Skeletal muscle tissue (tissue), 4 donors: ENCODE data around the gene C1QTNF8. TPM values are rescaled to one million over a fixed set of nuclear protein-coding genes. Genes with fewer than 3 reads are reported as not detected.

Experiments used
- H3K27ac ChIP-seq: one replicate; pipeline ENCODE4 v1.7.0; 2013; ENCODE audit warnings: mild to moderate bottlenecking, low read depth, low read length, inconsistent platforms
- H3K27me3 ChIP-seq, 3 donors: one replicate each; pipeline ENCODE4 v1.7.0; 2013; ENCODE audit warnings: low read length in 3 of 3; ENCODE audit not compliant: control insufficient read depth in 3 of 3, insufficient read depth in 3 of 3
- H3K36me3 ChIP-seq, 3 donors: one replicate each; pipeline ENCODE4 v1.7.0; 2013; ENCODE audit warnings: low read length in 3 of 3; ENCODE audit not compliant: control insufficient read depth in 3 of 3, insufficient read depth in 3 of 3
- H3K4me1 ChIP-seq, 3 donors: one replicate each; pipeline ENCODE4 v1.7.0; 2013; ENCODE audit warnings: low read length in 3 of 3, mild to moderate bottlenecking in 3 of 3; ENCODE audit not compliant: control insufficient read depth in 3 of 3, insufficient read depth in 3 of 3
- H3K4me3 ChIP-seq, 3 donors: one replicate each; pipeline ENCODE4 v1.7.0; 2013; ENCODE audit warnings: low read length in 3 of 3
- H3K9ac ChIP-seq, 3 donors: one replicate each; pipeline ENCODE4 v1.7.0; 2013; ENCODE audit warnings: low read length in 3 of 3, mild to moderate bottlenecking in 3 of 3, moderate library complexity in 2 of 3, low read depth in 1 of 3
- H3K9me3 ChIP-seq, 3 donors: one replicate each; pipeline ENCODE4 v1.7.0; 2013; ENCODE audit warnings: low read length in 3 of 3; ENCODE audit not compliant: control insufficient read depth in 3 of 3
- total RNA-seq: library from RNA; depleted of rRNA; stranded (reverse); fragments of >200 nt; gene quantifications from one replicate; pipeline ENCODE4 v1.2.3, GENCODE V29; 2014
- donor health status: Osteomylitis.

The C1QTNF8 gene
- total RNA-seq, 1 donor from 2014 or later: not detected

GRCh38 chr16:1049113-1049975, 46.7 kb downstream of the C1QTNF8 start:
- Histone ChIP-seq H3K27ac (no peak overlapping the region), H3K9ac (no peak overlapping the region), H3K4me3 (no peak overlapping the region), H3K9me3 (no peaks in the 10 kb centered on the region), H3K4me1 (peaks cover 0 to 9% (median 5%) of the 10 kb centered on the region in 3 donors), H3K36me3 (no peaks in the 10 kb centered on the region), H3K27me3 (peaks cover 54 to 71% (median 61%) of the 10 kb centered on the region in 3 donors)

GRCh38 chr16:1048442-1049112, 47.5 kb downstream of the C1QTNF8 start:
- Histone ChIP-seq H3K4me3 (no peak overlapping the region), H3K27ac (no peak overlapping the region)

GRCh38 chr16:1047801-1048200, 48.2 kb downstream of the C1QTNF8 start:
- no peaks in the 10 kb centered on the region for H3K9me3 ChIP-seq
- H3K27ac ChIP-seq: no peak overlapping the region
- no peak overlapping the region for H3K4me3 ChIP-seq
- H3K9ac ChIP-seq: no peak overlapping the region
- no peaks in the 10 kb centered on the region for H3K36me3 ChIP-seq
- peaks cover 51 to 71% (median 61%) of the 10 kb centered on the region in 3 donors for H3K27me3 ChIP-seq
- peaks cover 0 to 9% (median 5%) of the 10 kb centered on the region in 3 donors for H3K4me1 ChIP-seq

More at GRCh38 chr16:1048442-1049112, 47.5 kb downstream of the C1QTNF8 start:
- H3K9ac ChIP-seq: no peak overlapping the region
- H3K27me3 ChIP-seq: peaks cover 55 to 69% (median 62%) of the 10 kb centered on the region in 3 donors
- no peaks in the 10 kb centered on the region for H3K36me3 ChIP-seq
- peaks cover 0 to 9% (median 5%) of the 10 kb centered on the region in 3 donors for H3K4me1 ChIP-seq
- H3K9me3 ChIP-seq: no peaks in the 10 kb centered on the region

- peaks cover 0 to 2% (median 0%) of the 10 kb centered on the region in 3 donors for H3K9me3 ChIP-seq
- H3K4me1 ChIP-seq: peaks cover 0 to 9% (median 5%) of the 10 kb centered on the region in 3 donors
- peaks cover 51 to 72% (median 61%) of the 10 kb centered on the region in 3 donors for H3K27me3 ChIP-seq
- H3K9ac ChIP-seq: no peak overlapping the region
- H3K4me3 ChIP-seq: no peak overlapping the region
- no peaks in the 10 kb centered on the region for H3K36me3 ChIP-seq
- no peak overlapping the region for H3K27ac ChIP-seq
These were observed 48.9 kb downstream of the C1QTNF8 start for GRCh38 chr16:1047123-1047522.

- Histone ChIP-seq H3K9me3 (peaks cover 0 to 6% (median 2%) of the 10 kb centered on the region in 3 donors), H3K4me1 (peaks cover 0 to 9% (median 5%) of the 10 kb centered on the region in 3 donors), H3K9ac (no peak overlapping the region), H3K27ac (no peak overlapping the region), H3K36me3 (no peaks in the 10 kb centered on the region), H3K27me3 (peaks cover 56 to 76% (median 70%) of the 10 kb centered on the region in 3 donors), H3K4me3 (no peak overlapping the region)
These were observed 49.8 kb downstream of the C1QTNF8 start for GRCh38 chr16:1045993-1046911.

- Histone ChIP-seq H3K9ac (no peak overlapping the region), H3K27ac (no peak overlapping the region), H3K4me1 (peaks cover 0 to 9% (median 5%) of the 10 kb centered on the region in 3 donors), H3K9me3 (peaks cover 0 to 6% (median 2%) of the 10 kb centered on the region in 3 donors), H3K4me3 (no peak overlapping the region), H3K27me3 (peaks cover 56 to 72% (median 70%) of the 10 kb centered on the region in 3 donors), H3K36me3 (no peaks in the 10 kb centered on the region)
These were observed 50.6 kb downstream of the C1QTNF8 start for GRCh38 chr16:1045310-1045992.

- Histone ChIP-seq H3K9ac (no peak overlapping the region), H3K4me1 (peaks cover 0 to 9% (median 5%) of the 10 kb centered on the region in 3 donors), H3K9me3 (peaks cover 0 to 6% (median 2%) of the 10 kb centered on the region in 3 donors), H3K27ac (no peak overlapping the region), H3K4me3 (no peak overlapping the region), H3K36me3 (no peaks in the 10 kb centered on the region), H3K27me3 (peaks cover 60 to 74% (median 70%) of the 10 kb centered on the region in 3 donors)
These were observed 51.4 kb downstream of the C1QTNF8 start for GRCh38 chr16:1044460-1045309.

- no peak overlapping the region for H3K4me3 ChIP-seq
- no peaks in the 10 kb centered on the region for H3K36me3 ChIP-seq
- H3K4me1 ChIP-seq: peaks cover 0 to 9% (median 5%) of the 10 kb centered on the region in 3 donors
- no peak overlapping the region for H3K27ac ChIP-seq
- no peak overlapping the region for H3K9ac ChIP-seq
- H3K27me3 ChIP-seq: peaks cover 61 to 79% (median 75%) of the 10 kb centered on the region in 3 donors
- peaks cover 0 to 6% (median 2%) of the 10 kb centered on the region in 3 donors for H3K9me3 ChIP-seq
These were observed 52.1 kb downstream of the C1QTNF8 start for GRCh38 chr16:1043881-1044451.
